ENCODE measurements around the gene HAPLN1.

DNA sequence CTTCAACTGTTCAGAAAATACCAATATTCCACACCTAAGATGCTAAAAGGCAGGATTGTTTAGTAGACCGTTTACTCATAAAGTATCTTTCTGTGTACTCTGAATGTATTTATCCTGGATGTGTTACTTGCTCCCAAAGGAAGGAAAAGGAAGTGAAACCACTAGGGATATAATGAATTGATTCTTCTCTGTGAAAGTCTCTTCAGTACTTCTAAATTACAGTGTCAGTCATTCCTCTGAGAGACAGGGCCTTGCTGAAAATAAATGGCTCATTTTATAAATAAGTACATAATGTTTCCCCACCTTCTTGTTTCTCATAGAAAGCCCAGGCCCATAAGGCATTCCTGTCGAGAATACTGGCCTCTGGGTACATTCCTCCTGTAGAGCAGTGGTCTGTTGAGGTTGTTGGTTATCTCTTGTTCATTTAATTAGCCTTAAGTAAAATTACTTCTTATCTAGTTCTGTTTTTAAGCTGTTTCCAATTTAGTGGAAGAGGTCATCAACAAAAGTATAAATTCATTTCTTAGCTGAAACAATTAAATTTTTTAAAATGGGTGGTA is 1.6 kb downstream of the HAPLN1 start:
- no peak for TF ChIP-seq ZNF384 (IDR thresholded peaks at IDR 0.05)
- no peak for TF ChIP-seq FOXA1 (IDR thresholded peaks at IDR 0.05)
- TF ChIP-seq LEF1 (IDR thresholded peaks at IDR 0.05; ENCODE audit: borderline replicate concordance): no peak
